Endothelial cell of hepatic sinusoid (primary cell): ENCODE data around the gene ABCG8.

Source experiments
- in situ Hi-C: cut with HindIII; loops from 2 replicates; pipeline ENCODE4 v1.10.0; 2017; ENCODE audit warnings: low sequenced_read_pairs

The ABCG8 gene

DNA sequence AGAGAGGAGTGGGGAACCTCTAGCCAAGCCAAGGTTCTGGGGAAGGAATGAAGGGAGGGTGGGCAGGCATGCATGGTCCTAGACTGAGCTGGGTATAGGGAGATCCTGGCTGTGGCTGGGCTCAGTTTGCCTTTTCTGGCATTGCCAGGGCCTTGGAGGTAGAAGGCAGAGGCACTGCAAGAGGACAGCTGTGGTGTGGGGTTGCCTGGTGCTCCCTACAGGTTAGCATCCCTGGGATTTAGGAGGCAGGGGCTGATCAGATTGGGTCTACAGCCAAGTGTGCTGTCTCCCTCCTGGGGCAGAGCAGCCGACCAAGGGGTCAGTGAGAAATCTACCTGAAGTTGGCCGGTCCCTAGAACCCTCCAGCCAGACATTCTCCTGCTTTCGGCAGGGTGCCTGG is 15.9 kb downstream of the ABCG8 start:
- in situ Hi-C loops, result loop anchor here (5.0 kb wide), 1 partner anchor 38 kb away; no protein-coding TSS in a partner anchor

- in situ Hi-C loops, result no loop called here
These were observed 16.5 kb downstream of the ABCG8 start for GRCh38 chr2:43855292-43855691.

- in situ Hi-C loops, result no loop called here
These were observed 33.4 kb downstream of the ABCG8 start for GRCh38 chr2:43872151-43872550.

DNA sequence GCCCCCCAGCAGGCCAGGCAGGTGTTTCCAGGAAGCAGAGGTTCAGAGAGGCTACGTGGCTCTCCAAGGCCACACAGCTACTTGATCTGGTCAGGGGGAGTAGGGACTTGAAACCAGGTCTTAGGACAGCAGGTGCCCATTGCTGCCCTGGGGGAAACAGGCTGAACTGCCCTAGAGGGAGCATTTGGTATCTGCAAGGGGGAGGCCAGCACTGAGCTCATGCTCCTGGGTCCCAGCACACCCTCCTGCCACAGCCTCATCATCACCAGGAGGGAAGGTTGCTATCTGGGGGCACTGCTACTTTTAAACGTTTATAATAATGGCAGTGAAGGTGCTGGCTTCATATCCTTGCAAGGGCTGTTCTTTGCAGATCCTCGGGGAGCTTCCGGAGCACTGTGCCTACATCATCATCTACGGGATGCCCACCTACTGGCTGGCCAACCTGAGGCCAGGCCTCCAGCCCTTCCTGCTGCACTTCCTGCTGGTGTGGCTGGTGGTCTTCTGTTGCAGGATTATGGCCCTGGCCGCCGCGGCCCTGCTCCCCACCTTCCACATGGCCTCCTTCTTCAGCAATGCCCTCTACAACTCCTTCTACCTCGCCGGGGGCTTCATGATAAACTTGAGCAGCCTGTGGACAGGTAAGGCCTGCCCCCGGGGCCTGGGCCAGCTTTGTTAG is 36.1 kb downstream of the ABCG8 start:
- in situ Hi-C loops, result no loop called here

GRCh38 chr2:43877782-43878464 is 39.2 kb downstream of the ABCG8 start:
- in situ Hi-C loops, result no loop called here

DNA sequence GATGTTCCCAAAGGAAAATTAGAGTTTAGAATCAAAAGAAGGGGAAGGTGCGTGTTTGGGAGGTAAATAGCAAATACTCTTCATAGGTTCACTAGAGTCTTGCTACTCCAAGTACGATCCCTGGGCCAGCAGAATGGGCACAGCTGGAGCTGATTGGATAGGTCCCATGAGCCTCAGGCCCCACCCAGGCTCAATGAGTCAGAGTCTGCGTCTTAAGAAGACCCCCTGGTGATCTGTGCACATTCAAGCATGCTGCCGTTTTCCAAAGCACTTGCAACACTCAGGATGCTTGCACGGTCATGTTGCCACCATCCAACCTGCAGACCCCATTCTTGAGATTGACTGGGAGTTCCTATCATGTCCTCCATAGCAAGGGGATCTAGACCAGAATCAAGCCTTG is 40.5 kb downstream of the ABCG8 start:
- in situ Hi-C loops, result no loop called here

GRCh38 chr2:43880471-43880870 is 41.7 kb downstream of the ABCG8 start:
- in situ Hi-C loops, result no loop called here

- in situ Hi-C loops, result no loop called here
These were observed 42.2 kb downstream of the ABCG8 start for GRCh38 chr2:43880952-43881351.

GRCh38 chr2:43882312-43882711 is 43.5 kb downstream of the ABCG8 start:
- in situ Hi-C loops, result no loop called here

GRCh38 chr2:43884689-43885088 is 45.9 kb downstream of the ABCG8 start:
- in situ Hi-C loops, result no loop called here

DNA sequence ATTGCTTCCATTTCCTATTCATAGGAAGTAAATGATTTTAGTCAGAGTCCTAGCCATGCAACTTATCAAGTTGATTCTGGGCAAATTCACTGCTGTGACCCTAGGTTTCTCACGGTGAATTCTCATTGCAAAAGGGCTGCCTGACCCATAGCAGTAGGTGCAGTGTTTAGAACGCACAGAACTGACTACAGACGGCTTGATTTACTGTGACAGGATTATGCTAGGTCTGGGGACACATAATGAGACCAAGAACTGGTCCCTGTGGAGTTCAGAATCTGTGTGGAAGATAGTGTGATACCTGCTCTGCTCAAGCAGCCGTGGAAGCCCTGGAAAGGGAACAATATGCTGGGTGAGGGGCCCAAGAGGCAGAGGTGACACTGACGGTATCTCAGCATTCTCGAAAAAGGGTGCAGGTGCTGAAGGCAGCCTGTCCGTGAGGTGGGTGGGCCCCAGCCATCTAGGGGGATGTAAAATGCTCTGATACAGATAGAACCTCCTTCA is 46.4 kb downstream of the ABCG8 start:
- in situ Hi-C loops, result no loop called here

DNA sequence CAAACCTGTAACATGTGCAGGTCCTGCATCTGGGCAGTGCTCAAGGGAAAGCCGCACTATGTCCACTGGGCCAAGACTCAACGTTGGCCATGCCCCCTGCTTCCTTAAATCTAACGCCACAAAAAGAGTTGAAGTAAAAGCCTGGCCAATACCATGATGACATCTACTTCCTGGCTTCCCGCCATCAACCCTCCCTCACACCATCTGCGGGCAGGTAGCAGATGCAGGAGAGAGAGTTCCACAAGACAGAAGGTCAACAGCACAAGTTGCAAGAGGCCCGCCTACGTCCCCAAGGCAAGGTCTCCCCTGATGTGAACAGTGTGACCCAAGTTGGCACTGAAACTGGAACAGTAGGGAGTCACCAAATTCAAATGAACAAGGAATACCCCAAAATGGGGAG is 48.4 kb downstream of the ABCG8 start:
- in situ Hi-C loops, result no loop called here

DNA sequence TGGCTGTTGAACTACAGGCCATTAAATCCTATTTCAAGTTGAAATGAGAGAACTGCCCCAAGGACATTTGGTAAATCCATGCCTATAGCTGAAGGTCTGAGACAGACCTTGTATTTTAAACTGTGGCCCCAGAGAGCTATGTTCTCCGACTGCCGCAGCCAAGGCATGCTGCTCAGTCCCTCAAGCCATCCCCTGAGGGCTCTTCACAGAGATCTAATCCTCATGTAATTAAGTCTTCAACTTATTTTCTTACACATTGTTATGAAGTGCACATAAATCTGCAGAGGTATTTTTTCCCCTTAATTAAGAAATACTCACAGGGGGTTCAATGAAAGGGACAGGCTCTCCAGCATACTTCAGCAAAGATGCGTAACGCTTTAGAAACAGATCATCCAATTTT is 50.6 kb downstream of the ABCG8 start:
- in situ Hi-C loops, result no loop called here

DNA sequence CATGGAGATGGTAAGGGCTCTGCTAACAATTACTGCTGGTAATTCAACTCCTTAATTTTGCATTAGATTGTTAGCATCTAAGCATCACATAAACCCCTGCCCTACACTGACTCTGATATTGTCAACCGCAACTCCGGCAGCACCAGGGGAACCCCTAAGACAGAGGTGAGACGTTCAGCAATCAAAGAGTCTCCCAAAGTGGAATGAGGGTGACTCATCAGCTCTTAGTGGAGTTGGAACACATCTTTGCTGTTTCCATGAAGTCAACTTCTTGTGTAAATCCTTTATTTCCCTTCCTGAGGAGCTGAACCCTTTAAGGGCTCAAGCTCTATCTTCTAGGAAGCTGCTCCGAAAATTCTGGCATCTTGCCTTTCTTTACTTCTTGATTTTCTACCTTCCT is 52.1 kb downstream of the ABCG8 start:
- in situ Hi-C loops, result loop anchor here (5.0 kb wide), 1 partner anchor 39 kb away; no protein-coding TSS in a partner anchor

- in situ Hi-C loops, result loop anchor here (5.0 kb wide), 2 partner anchors 38 to 42 kb away; no protein-coding TSS in a partner anchor
These were observed 56.0 kb downstream of the ABCG8 start for GRCh38 chr2:43894743-43895142.

- in situ Hi-C loops, result loop anchor here (5.0 kb wide), 1 partner anchor 35 kb away; no protein-coding TSS in a partner anchor
These were observed 58.1 kb downstream of the ABCG8 start for GRCh38 chr2:43896906-43897305.

DNA sequence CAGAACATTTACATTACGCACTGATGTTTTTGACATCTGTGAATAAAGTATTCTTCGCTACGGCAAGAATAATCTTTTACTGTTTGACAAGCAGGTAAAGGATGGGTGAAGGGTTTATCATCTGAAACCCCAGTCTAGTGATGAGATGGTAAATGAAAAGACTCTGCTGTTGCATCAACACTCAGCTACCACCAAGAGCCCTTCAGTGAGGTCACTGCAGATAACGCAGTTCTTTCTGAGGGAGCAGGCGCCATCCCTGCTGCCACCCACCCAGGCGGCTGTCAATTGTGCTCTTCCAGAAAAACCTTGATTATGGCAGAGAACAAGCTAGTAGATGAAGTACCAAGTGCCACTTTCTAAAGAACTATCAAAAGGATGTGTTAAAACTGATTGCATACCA is 58.7 kb downstream of the ABCG8 start:
- in situ Hi-C loops, result loop anchor here (5.0 kb wide), 1 partner anchor 35 kb away; no protein-coding TSS in a partner anchor

- in situ Hi-C loops, result loop anchor here (5.0 kb wide), 1 partner anchor 34 kb away; no protein-coding TSS in a partner anchor
These were observed 59.5 kb downstream of the ABCG8 start for GRCh38 chr2:43898134-43898837.

DNA sequence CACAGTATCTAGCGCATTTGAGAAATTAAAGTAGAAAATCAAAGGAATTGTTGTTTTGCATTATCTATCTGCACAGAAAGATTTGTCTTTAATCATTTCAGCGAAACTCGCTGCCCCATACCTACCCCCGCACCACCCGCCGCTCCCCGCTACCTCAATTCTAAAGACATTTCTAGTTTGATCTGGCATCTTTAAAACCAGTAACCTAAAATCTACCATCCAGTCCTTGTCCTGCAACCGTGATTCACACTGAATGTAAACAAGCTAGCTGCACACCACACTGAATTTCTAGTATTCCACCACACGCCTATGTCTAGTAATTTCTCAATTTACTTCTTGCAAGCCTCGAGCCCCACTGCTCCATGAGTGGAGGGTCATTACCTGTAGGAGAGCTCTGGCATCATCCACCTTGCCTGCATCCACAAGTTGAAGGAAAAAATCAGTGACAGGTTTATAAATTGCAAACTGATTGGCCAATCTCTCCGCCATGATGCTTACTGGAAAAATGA is 60.1 kb downstream of the ABCG8 start:
- in situ Hi-C loops, result loop anchor here (5.0 kb wide), 1 partner anchor 33 kb away; no protein-coding TSS in a partner anchor

GRCh38 chr2:43899589-43899988 is 60.8 kb downstream of the ABCG8 start:
- in situ Hi-C loops, result loop anchor here (5.0 kb wide), 1 partner anchor 33 kb away; no protein-coding TSS in a partner anchor

DNA sequence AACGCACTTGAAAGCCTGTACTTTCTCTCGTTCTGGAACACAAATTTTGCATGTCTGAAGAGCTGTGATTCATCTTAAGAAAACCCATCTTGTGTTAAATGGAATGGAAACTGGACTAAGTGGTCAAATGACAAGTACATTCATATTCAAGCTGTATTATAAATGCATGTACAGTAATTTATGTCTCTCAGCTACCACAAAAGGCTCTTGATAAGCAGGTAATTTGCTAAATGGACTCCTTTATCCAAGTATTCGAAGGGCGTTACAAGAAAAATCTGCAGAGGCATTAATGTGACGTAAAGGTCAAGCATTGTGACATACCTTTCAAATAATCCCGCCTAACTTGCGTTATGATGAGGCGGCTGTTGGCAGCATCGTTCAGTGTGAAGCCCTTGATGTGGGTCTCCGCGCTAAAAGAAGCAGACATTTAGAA is 66.6 kb downstream of the ABCG8 start:
- in situ Hi-C loops, result no loop called here
